Left lobe of liver (tissue), 2 donors: ENCODE data around the gene PRKCSH. TPM values are rescaled to one million over a fixed set of nuclear protein-coding genes. Genes with fewer than 3 reads are reported as not detected.

Experiments used
- ATAC-seq: fragments of 200-7000 bp; cut with Tn5 transposase; one replicate; pipeline ENCODE4 v1.9.1; 2020; ENCODE audit warnings: mild to moderate bottlenecking, moderate library complexity
- DNase-seq: peaks from one replicate; pipeline ENCODE4 v3.0.0-alpha.2; 2020; ENCODE audit warnings: low spot score
- total RNA-seq: library from RNA; stranded (reverse); gene quantifications from one replicate; pipeline ENCODE4 v1.2.1, GENCODE V29; 2021
- donor health status: DM: no; HTN: no; CAD: no; lungs with moderate emphysema.
- donor health status: DM: no; HTN: yes; CAD: no.

Gene PRKCSH
- total RNA-seq, 1 donor from 2014 or later = 218 TPM

- peak; percentile 30 for ATAC-seq
- no peak for DNase-seq
Measured at GRCh38 chr19:11495481-11495880, 60.0 kb downstream of the PRKCSH start.

- no peak for ATAC-seq
- DNase-seq = no peak
Measured at GRCh38 chr19:11495885-11496284, 60.5 kb downstream of the PRKCSH start.

- peak; percentile 51 for ATAC-seq
- DNase-seq = no peak
Measured at GRCh38 chr19:11496391-11497163, 61.1 kb downstream of the PRKCSH start.

GRCh38 chr19:11499220-11499726 lies 63.8 kb downstream of the PRKCSH start:
- no peak for DNase-seq
- ATAC-seq = no peak

GRCh38 chr19:11499890-11500420 lies 64.5 kb downstream of the PRKCSH start:
- DNase-seq (no peak), ATAC-seq (no peak)

Other genes with a start within 250 kb of the PRKCSH start
- 61.1 TPM for gene KANK2, start 238.1 kb upstream of the PRKCSH start, total RNA-seq
- 202 TPM for gene ANGPTL8, start 196.0 kb upstream of the PRKCSH start, total RNA-seq
- gene DOCK6, start 173.1 kb upstream of the PRKCSH start, total RNA-seq = 30.0 TPM
- not detected for gene TSPAN16, start 139.5 kb upstream of the PRKCSH start, total RNA-seq
- gene RAB3D, start 96.0 kb upstream of the PRKCSH start, total RNA-seq = 3.3 TPM
- 154 TPM for gene TMEM205, start 89.4 kb upstream of the PRKCSH start, total RNA-seq
- gene CCDC159, start 89.1 kb upstream of the PRKCSH start, total RNA-seq = 25.6 TPM
- 8.8 TPM for gene PLPPR2, start 80.2 kb upstream of the PRKCSH start, total RNA-seq
- 2.6 TPM for gene SWSAP1, start 61.0 kb upstream of the PRKCSH start, total RNA-seq
- gene EPOR, start 51.3 kb upstream of the PRKCSH start, total RNA-seq = 11.9 TPM
- gene RGL3, start 16.3 kb upstream of the PRKCSH start, total RNA-seq = 33.4 TPM
- 0.70 TPM for gene ODAD3, start 514 bp upstream of the PRKCSH start, total RNA-seq
- gene ELAVL3, start 45.4 kb downstream of the PRKCSH start, total RNA-seq = not detected
- gene ZNF653, start 70.2 kb downstream of the PRKCSH start, total RNA-seq = 8.3 TPM
- gene ECSIT, start 93.5 kb downstream of the PRKCSH start, total RNA-seq = 45.6 TPM
- 0.98 TPM for gene CNN1, start 103.2 kb downstream of the PRKCSH start, total RNA-seq
- 28.9 TPM for gene ELOF1, start 123.6 kb downstream of the PRKCSH start, total RNA-seq
- gene ACP5, start 142.0 kb downstream of the PRKCSH start, total RNA-seq = 17.9 TPM
- 5.3 TPM for gene ZNF627, start 161.8 kb downstream of the PRKCSH start, total RNA-seq